ENCODE data around the gene EEF1AKMT4. TPM values are rescaled to one million over a fixed set of nuclear protein-coding genes. Genes with fewer than 3 reads are reported as not detected.
"Not testable (repeated sequence)": the region's sequence is repeated elsewhere in the genome, so short reads cannot be mapped to it uniquely, and the experiment has no call there.

EEF1AKMT4 gene
- total RNA-seq, 1 experiment from 2014 or later: 15.1 TPM

DNA sequence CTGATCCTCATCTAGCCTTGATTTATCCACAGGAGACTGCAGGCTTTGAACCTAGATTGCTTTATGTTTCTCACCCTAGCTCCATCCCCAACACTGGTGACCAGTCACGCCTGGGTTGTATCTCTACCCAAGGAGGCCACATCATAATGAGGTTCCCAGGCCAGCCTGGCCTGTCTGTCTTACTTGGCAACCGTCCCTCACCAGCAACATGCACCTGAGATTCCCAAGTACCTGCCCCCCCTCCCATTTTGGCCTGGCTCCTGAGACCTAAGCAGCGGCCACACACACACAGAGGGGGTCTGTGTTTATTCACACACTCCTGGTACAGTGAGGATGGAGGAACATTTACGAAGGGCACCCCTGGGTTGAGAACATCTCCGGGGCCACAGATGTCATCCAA, 9.5 kb downstream of the EEF1AKMT4 start:
- DNase-seq (ENCODE audit: extremely low read depth, low read depth): no peak

DNA sequence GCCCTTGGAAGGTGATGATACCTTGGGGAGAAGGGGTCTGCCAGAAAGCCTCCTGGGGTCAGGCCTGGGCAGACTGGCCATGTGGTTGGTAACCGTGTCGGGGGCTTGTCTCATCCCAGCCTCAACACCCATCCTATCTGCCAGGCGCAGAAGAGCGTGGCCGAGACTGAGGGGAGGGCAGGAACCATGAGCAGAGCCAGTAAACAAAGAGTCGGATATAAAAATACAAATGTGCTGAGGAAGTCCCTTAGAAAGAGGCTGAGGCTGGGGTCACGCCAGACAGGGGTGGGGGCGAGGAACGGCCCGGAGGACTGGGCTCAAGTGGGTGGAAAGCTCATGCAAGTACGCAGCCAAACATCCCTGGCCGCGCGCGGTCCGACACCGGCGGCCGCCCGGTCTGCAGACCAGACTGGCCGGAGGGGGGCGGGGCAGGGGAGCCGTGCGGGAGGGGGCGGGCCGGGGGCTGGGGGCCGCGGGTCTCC, 10.0 kb downstream of the EEF1AKMT4 start:
- DNase-seq (ENCODE audit: extremely low read depth, low read depth): no peak

DNA sequence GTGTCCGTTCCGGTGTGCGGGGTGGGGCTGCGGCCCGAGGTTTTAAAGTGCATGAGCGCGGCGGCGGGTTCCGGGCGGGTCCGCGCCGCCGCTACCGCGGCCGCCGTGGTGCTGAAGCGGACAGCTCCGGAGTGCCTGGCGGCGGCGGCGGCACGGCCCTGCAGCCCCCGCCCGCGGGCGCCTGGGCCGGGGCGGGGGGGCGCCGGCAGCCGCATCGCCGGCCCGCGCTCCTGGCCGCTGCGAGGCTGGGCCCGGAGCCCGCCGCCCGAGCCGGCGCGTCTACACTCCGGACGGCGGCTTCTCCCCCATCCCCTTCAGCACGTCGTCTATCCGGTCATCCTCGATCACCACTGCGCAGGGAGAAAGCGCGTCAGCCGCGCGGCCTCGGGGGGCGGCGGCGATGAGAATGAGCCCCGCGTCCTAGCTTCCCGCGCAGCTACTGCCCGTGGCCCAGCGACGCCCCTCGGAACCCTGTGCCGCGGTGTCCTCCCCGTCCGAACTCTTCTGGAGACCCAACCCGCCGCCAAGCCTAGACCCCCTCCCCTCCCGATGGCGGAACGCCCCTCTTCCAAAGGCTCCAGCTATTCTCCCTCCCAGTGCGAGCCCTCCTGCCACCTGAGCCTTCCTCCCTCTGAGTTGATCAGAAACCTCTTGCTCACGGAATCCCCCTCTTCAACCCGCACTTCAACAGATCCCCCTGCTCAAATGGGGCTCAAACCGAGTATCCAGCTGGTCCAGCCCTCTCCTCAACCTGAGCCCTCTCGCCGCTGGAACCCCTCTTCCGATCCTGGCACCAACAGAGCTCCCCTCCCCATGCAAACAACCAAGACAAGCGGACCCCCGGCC, 10.6 kb downstream of the EEF1AKMT4 start:
- DNase-seq (ENCODE audit: extremely low read depth, low read depth): no peak

DNA sequence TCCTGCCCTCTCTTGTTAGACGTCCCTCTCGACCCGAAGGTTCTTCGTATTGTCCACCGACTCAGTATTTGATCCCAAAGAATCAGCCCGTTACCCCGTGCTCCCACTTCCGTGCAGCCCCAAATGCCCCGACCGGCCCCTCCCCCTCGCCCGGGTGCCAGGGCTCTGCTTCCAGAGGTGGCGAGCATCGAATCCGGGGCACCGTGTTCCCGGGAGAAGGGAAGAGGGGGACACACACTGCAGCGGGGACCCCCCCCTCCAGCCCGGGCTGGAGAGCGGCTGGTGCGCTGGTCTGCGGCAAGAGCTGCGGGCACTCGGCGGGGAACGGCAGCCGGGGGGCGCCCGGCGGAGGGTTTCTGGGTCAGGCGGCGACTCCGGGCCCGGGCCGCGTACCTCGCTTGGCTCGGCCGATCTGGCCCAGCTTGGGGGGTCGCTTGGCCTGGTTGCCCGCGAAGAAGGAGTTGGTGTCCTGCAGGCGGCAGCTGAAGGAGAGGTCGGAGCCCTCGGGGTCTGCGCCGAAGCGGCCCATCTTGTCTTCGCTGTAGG, 11.3 kb downstream of the EEF1AKMT4 start:
- DNase-seq (ENCODE audit: extremely low read depth, low read depth): no peak

DNA sequence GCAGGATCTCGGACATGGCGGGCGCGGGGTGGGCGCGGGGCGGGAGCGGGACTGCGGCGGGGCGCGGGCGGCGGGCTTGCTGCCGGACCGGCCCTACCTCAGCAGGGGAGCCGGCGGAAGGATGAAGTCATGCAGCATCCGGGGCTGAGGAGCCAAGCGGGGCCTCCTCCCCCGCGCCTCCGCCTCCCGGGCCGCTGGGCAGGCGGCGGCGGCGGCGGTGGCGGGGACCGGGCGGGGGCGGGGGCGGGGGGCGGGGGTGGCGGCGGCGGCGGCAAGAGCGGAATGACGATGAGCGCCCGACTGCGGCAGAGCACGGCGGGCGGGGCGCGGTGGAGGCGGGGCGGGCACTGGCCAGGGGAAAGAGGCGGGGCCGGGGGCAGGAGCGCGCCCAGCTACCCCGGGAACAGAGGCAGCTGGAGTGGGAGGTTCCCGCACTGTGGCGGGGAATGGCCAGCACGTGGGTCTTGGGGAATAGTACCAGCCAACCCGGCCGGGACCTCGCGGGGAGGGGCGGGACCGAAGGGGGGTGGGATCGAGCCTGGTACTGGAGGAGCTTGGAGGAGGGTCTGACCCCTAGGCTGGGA, 11.9 kb downstream of the EEF1AKMT4 start, which contains the start of gene CAMK2N2:
CAMK2N2 (minus strand) TSS at position 284 of the 584 bp plus-strand sequence; CDS start at position 16, 268 bp downstream.
- no peak for DNase-seq (ENCODE audit: extremely low read depth, low read depth)

DNA sequence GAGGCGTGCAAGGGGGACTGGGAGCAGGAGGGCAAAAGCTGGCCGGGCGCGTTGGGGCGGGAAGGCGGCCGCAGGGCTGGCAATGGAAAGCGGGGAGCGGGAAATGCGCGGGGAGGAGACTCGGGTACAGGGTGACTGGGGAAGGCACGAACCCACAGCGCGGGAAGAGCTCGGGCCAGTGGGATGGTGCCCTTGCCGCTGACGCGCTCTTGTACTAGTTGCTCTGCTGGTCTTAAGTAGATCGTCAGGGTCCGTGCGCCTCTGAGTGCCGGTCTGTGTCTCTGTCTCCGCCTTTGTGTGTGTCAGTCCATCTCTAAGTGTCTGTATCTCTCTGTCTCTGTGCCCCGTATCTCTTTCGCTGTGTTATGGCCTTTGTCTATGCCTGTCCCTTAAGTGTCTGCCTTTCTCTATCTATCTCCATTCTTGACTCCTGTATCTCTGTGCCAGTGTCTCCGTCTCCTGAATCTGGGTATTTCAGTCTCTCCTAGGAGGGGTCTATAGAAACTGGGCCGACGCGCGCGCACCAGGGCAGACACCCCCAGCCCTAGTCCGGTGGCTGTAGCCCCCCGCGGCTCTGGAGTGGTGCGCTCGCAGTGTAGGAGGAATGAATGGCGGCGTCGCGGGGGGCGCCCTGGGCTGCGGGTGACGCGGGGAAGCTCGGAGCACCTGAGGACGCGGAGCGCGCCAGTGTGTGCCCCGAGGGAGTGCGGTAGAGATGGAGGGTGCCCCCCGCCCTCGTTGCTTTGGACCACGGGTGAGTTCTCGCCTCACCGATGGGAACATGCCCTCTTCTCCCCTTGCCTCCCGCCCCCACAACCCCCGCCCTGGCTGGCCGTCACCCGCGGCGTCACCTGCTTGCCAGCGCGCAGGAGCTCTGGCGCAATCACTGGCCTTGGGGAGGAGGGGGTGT, 12.6 kb downstream of the EEF1AKMT4 start:
- no peak for DNase-seq (ENCODE audit: extremely low read depth, low read depth)

DNA sequence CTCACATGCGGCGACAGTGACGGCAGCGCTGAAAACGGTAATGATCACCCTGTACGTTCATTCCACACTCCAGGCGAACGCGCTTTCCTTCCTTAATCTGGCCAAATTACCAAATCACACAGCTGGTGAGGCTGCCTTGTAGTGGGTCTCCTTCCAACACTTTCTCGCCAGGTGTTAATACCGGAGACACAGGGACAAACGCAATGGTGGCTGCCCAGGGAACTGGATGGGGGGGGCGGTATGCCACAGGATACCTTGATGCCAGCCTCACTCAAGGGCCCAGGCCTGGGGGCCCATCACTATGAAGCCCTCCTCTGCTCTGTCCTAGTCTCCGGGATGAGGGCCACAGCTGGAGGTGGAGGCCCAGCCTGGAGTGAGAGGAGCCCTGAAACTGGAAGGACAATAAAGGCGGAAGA, 13.3 kb downstream of the EEF1AKMT4 start:
- no peak for DNase-seq (ENCODE audit: extremely low read depth, low read depth)

DNA sequence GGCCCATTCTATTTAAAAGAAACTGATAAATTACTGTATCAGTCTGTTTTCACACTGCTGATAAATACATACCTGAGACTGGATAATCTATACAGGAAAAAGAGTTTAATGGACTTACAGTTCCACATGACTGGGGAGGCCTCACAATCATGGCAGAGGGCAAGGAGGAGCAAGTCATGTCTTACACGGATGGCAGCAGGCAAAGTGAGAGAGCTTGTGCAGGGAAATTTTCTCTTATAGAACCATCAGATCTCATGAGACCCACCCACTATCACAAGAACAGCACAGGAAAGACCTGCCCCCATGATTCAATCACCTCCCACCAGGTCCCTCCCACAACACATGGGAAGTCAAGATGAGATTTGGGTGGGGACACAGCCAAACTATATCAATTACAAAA, 17.8 kb downstream of the EEF1AKMT4 start:
- DNase-seq (ENCODE audit: extremely low read depth, low read depth): not testable (repeated sequence)

DNA sequence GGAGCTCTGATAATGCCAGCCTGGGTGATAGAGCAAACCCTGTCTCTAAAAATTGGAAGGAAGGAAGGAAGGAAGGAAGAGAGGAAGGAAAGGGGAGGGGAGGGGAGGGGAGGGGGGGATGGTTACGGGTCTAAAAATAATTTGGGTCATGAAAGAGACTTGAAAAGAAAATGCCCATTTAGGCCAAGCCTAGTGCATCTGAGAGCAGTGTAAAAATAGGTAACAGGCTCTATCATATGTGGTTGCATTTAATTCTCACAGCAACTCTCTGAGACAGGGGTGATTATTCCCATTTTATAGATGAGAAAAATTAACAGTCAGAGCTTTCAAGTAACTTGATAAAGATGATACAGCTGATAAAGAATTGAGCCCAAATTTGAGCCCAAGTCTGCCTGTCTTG, 22.8 kb downstream of the EEF1AKMT4 start:
- DNase-seq (ENCODE audit: extremely low read depth, low read depth): no peak

DNA sequence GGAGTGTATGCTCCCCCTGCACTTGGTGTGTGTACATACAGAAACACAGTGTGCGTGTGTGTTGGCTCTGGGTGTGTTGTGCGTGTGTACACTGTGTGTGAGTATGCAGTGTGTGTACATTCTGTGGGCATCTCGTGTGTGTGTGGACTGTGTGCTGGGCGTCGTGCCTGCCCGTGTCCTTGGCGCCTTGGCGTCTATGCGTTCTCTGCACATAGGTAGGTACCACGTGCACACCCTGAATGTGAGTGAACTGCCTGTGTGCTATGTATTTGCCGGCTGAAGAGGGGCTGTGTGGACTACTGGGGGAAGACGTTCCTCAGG, 25.9 kb downstream of the EEF1AKMT4 start:
- DNase-seq (ENCODE audit: extremely low read depth, low read depth): no peak

DNA sequence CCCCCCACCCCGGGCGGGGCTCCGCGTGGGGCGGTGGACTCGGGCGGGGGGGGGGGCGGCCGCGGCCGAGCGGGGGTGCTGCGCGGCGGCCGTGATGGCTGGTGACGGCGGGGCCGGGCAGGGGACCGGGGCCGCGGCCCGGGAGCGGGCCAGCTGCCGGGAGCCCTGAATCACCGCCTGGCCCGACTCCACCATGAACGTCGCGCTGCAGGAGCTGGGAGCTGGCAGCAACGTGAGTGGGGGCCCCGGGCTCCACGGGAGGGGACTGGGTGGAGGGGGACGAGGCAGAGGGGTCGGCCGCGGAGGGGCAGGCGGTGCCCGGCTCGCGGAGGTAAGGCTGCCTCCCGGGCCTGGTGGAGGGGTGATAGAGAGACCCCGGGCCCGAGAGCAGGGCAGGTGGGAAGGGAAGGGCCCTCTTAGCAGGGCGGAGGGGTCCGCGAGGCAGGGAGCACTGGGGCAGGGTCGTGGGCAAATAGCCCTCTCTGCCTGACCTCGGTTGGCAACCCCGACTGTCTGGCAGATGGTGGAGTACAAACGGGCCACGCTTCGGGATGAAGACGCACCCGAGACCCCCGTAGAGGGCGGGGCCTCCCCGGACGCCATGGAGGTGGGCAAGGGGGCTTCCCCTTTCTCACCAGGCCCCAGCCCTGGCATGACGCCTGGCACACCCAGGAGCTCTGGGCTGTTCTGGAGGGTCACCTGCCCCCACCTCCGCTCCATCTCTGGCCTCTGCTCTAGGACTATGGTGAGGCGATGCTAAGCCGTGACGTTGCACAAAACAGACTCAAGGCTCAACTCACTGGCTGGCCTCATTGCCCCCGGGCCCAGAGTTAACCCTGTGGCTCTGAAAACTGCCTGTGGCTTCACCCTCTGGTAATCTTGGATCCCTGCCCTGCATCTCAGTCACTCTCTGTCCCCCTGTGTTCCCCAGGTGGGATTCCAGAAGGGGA, 26.8 kb downstream of the EEF1AKMT4 start, which contains the start of gene ECE2:
ECE2 (plus strand) TSS at position 62 of the 950 bp plus-strand sequence; CDS start at position 194, 132 bp downstream.
- DNase-seq (ENCODE audit: extremely low read depth, low read depth): no peak

DNA sequence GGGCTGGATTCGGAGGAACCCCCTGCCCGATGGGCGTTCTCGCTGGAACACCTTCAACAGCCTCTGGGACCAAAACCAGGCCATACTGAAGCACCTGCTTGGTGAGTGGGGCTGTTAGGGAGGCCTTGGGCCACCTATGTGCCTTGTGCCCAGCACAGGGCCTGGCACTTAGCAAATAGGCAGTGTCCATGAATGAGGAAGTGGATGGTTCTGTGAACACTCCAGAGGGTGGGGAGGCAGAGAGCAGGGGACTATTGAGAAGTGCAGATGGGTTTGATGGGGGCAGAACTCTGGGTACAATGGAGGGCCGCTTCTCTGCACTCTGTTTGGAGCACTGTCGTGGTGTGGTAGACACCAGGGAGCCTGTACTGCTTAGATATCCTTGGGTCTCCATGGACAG, 27.9 kb downstream of the EEF1AKMT4 start:
- no peak for DNase-seq (ENCODE audit: extremely low read depth, low read depth)

DNA sequence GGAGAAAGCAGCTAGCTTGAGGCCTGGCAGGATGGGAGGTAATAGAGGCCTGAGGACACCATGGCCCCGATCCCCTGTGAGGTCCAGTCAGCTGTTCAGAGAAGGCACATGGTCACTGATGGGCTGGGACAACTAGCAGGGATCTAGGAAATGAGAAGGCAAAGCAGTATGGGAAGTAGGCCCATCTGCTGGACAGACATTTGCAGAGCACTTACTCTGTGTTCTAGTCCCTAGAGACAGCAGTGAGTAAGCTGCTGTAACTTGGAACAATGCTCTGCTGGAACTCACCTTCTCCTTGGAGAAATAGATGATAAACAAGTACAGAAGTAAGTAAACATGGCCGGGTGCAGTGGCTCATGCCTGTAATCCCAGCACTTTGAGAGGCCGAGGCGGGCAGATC, 33.5 kb downstream of the EEF1AKMT4 start:
- no peak for DNase-seq (ENCODE audit: extremely low read depth, low read depth)

DNA sequence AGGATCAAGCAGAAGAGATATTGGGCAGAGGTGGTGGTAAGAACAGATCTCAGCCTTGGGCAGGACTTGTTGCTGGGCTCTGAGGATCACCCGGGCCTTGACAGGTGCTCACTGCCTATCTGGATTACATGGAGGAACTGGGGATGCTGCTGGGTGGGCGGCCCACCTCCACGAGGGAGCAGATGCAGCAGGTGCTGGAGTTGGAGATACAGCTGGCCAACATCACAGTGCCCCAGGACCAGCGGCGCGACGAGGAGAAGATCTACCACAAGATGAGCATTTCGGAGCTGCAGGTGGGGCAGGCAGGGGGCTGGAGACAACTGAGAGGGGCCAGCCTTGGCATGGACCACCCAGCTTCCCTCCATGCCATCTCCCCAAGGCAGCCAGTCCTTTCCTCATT, 34.2 kb downstream of the EEF1AKMT4 start:
- DNase-seq (ENCODE audit: extremely low read depth, low read depth): no peak

DNA sequence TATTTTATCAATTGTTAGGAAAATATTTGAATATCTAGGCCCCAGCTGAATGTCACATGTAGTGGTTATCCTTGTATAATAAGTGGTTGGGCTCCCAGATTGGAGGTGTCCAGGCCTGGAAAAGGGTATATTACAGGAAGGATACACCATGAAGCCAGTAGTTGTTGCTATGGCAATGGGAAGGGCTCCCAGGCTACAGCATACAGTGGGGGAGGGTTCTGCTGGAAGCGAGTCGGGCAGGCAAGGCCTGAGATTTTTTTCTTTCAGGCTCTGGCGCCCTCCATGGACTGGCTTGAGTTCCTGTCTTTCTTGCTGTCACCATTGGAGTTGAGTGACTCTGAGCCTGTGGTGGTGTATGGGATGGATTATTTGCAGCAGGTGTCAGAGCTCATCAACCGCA, 35.2 kb downstream of the EEF1AKMT4 start:
- DNase-seq (ENCODE audit: extremely low read depth, low read depth): peak; percentile 50

DNA sequence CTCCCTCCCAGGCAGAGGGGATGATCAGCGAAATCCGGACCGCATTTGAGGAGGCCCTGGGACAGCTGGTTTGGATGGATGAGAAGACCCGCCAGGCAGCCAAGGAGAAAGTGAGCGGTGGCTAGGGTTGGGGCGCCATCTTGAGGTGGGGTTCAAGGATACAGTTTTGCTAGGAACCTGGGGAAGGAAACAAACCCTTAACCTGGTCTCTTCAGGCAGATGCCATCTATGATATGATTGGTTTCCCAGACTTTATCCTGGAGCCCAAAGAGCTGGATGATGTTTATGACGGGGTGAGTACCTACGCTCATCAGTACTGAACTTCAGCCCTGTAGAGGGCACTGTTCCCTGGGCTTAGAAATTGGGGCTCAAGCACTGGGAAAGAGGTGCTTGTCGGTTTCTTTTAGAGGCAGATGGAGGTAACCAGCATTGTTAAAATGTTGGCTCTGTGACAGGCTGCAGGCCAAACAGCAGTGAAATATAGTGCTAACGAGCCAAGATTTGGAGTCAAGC, 40.0 kb downstream of the EEF1AKMT4 start:
- peak; percentile 42 for DNase-seq (ENCODE audit: extremely low read depth, low read depth)

DNA sequence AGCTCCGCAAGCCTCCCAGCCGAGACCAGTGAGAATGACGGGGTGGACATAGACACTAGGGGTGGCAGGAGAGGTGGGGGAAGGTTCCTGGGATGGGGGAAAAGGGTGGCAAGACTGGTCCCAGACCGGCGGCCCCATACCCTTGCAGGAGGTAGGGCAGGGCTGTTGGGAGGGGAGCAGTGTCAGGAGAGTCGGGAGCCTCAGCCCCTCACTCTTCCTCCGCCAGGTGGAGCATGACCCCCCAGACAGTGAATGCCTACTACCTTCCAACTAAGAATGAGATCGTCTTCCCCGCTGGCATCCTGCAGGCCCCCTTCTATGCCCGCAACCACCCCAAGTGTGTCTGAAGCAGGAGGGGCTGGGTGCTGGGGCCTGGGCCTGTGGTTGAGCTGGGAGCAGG, 40.9 kb downstream of the EEF1AKMT4 start:
- DNase-seq (ENCODE audit: extremely low read depth, low read depth): no peak

DNA sequence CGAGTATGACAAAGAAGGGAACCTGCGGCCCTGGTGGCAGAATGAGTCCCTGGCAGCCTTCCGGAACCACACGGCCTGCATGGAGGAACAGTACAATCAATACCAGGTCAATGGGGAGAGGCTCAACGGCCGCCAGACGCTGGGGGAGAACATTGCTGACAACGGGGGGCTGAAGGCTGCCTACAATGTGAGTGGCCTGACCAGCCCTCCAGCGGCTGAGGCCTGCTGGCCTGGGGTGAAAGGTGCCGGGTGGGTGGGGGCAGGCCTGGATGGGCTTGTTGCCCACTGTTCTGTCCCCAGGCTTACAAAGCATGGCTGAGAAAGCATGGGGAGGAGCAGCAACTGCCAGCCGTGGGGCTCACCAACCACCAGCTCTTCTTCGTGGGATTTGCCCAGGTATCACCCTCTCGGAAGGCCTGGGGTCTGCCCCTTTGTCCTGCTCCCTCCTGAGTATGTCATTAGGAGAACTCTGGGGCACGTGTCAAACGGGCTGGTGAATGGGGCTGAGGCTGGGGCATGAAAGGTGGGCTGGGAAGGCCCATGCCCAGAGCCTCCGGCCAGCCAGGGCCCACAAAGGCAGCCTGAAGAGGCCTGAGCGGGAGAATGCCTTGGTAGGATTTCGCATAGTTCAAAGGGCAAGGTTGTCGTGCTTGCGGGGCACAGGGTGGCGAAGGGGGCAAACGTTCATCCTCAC, 41.7 kb downstream of the EEF1AKMT4 start:
- no peak for DNase-seq (ENCODE audit: extremely low read depth, low read depth)

All from NCI-H460 (cell line).